Right ventricle myocardium inferior (tissue), 1 donor: Measurements from ENCODE around the gene MREG. TPM values are rescaled to one million over a fixed set of nuclear protein-coding genes. Genes with fewer than 3 reads are reported as not detected.
"Not testable (repeated sequence)": the region's sequence is repeated elsewhere in the genome, so short reads cannot be mapped to it uniquely, and the experiment has no call there.

Experiments
- ATAC-seq: fragments of 200-7000 bp; cut with Tn5 transposase; one replicate; pipeline ENCODE4 v1.9.1; 2020; ENCODE audit warnings: mild to moderate bottlenecking, moderate library complexity
- DNase-seq: peaks from one replicate; pipeline ENCODE4 v3.0.0; 2021; ENCODE audit errors: missing footprints
- intact Hi-C: fragments of 100-400 bp; cut with DNase I; formaldehyde crosslinking; loops from one replicate; pipeline ENCODE4 v1.11.0; 2022
- total RNA-seq: library from RNA; stranded (reverse); fragmentation: NEBNext Ultra II Directional; extraction: Animal tissue kit (Norgen Biotek cat#: 25700); gene quantifications from one replicate; pipeline ENCODE4 v1.2.1, GENCODE V29; 2021
- donor health status: DM: no; HTN: yes; CAD: no; lungs with severe emphysema.

Gene MREG
- total RNA-seq, 1 donor from 2014 or later, result 0.60 TPM

GRCh38 chr2:216001216-216002100 is 11.9 kb downstream of the MREG start:
- ATAC-seq (no peak), DNase-seq (no peak)
- intact Hi-C loops, result no loop called here

- DNase-seq (no peak), ATAC-seq (no peak)
- intact Hi-C loops, result no loop called here
Observed at GRCh38 chr2:215998636-215999035, 14.7 kb downstream of the MREG start.

- DNase-seq, result no peak
- ATAC-seq, result no peak
- intact Hi-C loops, result no loop called here
Observed at GRCh38 chr2:215997219-215997618, 16.1 kb downstream of the MREG start.

- no peak for DNase-seq
- no peak for ATAC-seq
- intact Hi-C loops, result no loop called here
Observed at GRCh38 chr2:215994911-215995310, 18.4 kb downstream of the MREG start.

GRCh38 chr2:215988556-215989207 is 24.7 kb downstream of the MREG start:
- DNase-seq, result not testable (repeated sequence)

GRCh38 chr2:215985257-215985656 is 28.1 kb downstream of the MREG start:
- DNase-seq, result no peak
- intact Hi-C loops, result no loop called here
- no peak for ATAC-seq

More at GRCh38 chr2:215988556-215989207, 24.7 kb downstream of the MREG start:
- ATAC-seq, intact Hi-C loops: not testable (repeated sequence)

- no peak for ATAC-seq
- DNase-seq, result no peak
- intact Hi-C loops, result no loop called here
Observed at GRCh38 chr2:215984661-215985060, 28.7 kb downstream of the MREG start.

GRCh38 chr2:215983581-215984351 is 29.6 kb downstream of the MREG start:
- ATAC-seq (no peak), DNase-seq (no peak)
- intact Hi-C loops, result no loop called here

- ATAC-seq, result no peak
- intact Hi-C loops, result no loop called here
- no peak for DNase-seq
Observed at GRCh38 chr2:215982465-215982875, 30.9 kb downstream of the MREG start.

- intact Hi-C loops, result no loop called here
- DNase-seq (no peak), ATAC-seq (no peak)
Observed at GRCh38 chr2:215981115-215981514, 32.2 kb downstream of the MREG start.

GRCh38 chr2:215979620-215980019 is 33.7 kb downstream of the MREG start:
- DNase-seq (no peak), ATAC-seq (no peak)
- intact Hi-C loops, result no loop called here

- ATAC-seq (no peak), DNase-seq (no peak)
- intact Hi-C loops, result no loop called here
Observed at GRCh38 chr2:215974700-215975429, 38.5 kb downstream of the MREG start.

GRCh38 chr2:215973954-215974699 is 39.2 kb downstream of the MREG start:
- peak; percentile 76 for ATAC-seq
- DNase-seq, result no peak
- intact Hi-C loops, result no loop called here

GRCh38 chr2:215973145-215973792 is 40.1 kb downstream of the MREG start:
- DNase-seq (no peak), ATAC-seq (no peak)
- intact Hi-C loops, result no loop called here

GRCh38 chr2:215971671-215972070 is 41.7 kb downstream of the MREG start:
- no peak for ATAC-seq
- DNase-seq, result no peak
- intact Hi-C loops, result no loop called here

- intact Hi-C loops, result not testable (repeated sequence)
Observed at GRCh38 chr2:215970894-215971293, 42.5 kb downstream of the MREG start.

GRCh38 chr2:215970425-215970824 is 42.9 kb downstream of the MREG start:
- ATAC-seq, result no peak
- intact Hi-C loops, result no loop called here
- DNase-seq, result no peak

More at GRCh38 chr2:215970894-215971293, 42.5 kb downstream of the MREG start:
- ATAC-seq, DNase-seq: not testable (repeated sequence)
